ENCODE data around the gene GNAQ. TPM values are rescaled to one million over a fixed set of nuclear protein-coding genes. Genes with fewer than 3 reads are reported as not detected.

GNAQ gene
- total RNA-seq (2016; rRNA removed; fragmentation: Illumina TruSeq; extraction: Trizol): 17.7 and 21.1 TPM in 2 replicates
- 3.9 TPM in 2 replicates for total RNA-seq (2016; cell fraction: cytosol; rRNA removed; fragmentation: Illumina TruSeq; extraction: Trizol; ENCODE audit: low read depth)
- 16.0 and 22.9 TPM in 2 replicates for total RNA-seq (2016; cell fraction: insoluble cytoplasmic fraction; rRNA removed; fragmentation: Illumina TruSeq; extraction: Trizol)
- total RNA-seq (2016; cell fraction: membrane; rRNA removed; fragmentation: Illumina TruSeq; extraction: Trizol): 9.6 and 12.7 TPM in 2 replicates
- 15.9 and 16.4 TPM in 2 replicates for total RNA-seq (2016; cell fraction: nucleus; rRNA removed; fragmentation: Illumina TruSeq; extraction: Trizol)
- polyA plus RNA-seq (2011; rRNA removed): 12.1 and 16.5 TPM in 2 replicates
- polyA plus RNA-seq (2011; cell fraction: cytosol; rRNA removed): 6.6 and 12.2 TPM in 2 replicates
- 11.5 and 15.2 TPM in 2 replicates for polyA plus RNA-seq (2011; cell fraction: nucleus; rRNA removed)
- polyA plus RNA-seq (2012): 13.3 and 16.7 TPM in 2 replicates
- polyA plus RNA-seq (2016; cell fraction: cytosol; fragmentation: Illumina TruSeq; extraction: Trizol; ENCODE audit: low read depth): 0.83 and 1.0 TPM in 2 replicates
- polyA plus RNA-seq (2016; cell fraction: insoluble cytoplasmic fraction; fragmentation: Illumina TruSeq; extraction: Trizol; ENCODE audit: low read depth): 19.8 and 20.8 TPM in 2 replicates
- polyA plus RNA-seq (2016; cell fraction: membrane; fragmentation: Illumina TruSeq; extraction: Trizol; ENCODE audit: low read depth): 6.1 and 6.3 TPM in 2 replicates
- polyA plus RNA-seq (2016; cell fraction: nucleus; fragmentation: Illumina TruSeq; extraction: Trizol; ENCODE audit: insufficient read depth, low read depth): 13.6 and 15.9 TPM in 2 replicates
- polyA minus RNA-seq (2011; rRNA and poly(A)+ RNA removed; ENCODE audit: low replicate concordance): 9.6 and 14.4 TPM in 2 replicates
- 18.0 and 30.7 TPM in 2 replicates for polyA minus RNA-seq (2011; cell fraction: cytosol; rRNA and poly(A)+ RNA removed)
- 19.4 and 24.0 TPM in 2 replicates for polyA minus RNA-seq (2011; cell fraction: nucleus; rRNA and poly(A)+ RNA removed)
- percentile 84 among the genes with signal in this experiment for Bru-seq, nascent RNA
- BruChase-seq, experiment 1, labeled RNA remaining after a 6-hour chase: percentile 75 among the genes with signal in this experiment
- percentile 73 among the genes with signal in this experiment for BruChase-seq, experiment 2, labeled RNA remaining after a 2-hour chase
- long read RNA-seq, experiment 1, partial matches to known transcripts: 1 of 6 reads
- long read RNA-seq, experiment 1, other reads (novel, unspliced or antisense): 5 of 6 reads
- long read RNA-seq, experiment 2, partial matches to known transcripts: 0 of 45 reads
- long read RNA-seq, experiment 2, other reads (novel, unspliced or antisense): 45 of 45 reads

DNA sequence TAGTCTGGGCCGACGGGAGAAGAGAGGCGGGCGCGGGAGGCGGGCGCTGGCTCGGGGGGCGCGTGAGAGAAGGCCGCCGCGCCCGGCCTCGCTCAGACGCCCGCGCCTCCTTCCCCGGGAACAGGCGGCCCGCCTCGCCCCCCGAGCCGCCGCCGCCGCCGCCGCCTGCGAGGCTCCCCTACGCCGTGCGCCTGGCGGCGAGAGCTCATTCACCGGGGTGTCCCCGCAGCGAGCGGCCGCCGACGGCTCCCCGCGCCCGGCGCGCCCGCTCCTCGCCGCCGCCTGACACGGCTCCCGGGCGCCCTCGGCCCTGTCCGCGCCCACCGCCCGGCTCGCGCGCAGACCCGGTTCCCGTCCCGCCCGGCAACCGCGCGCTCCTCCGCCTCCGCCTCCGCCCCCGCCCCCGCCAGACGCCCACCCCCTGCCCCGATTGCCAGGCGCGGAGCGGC lies at the start of gene GNAQ:
GNAQ (minus strand) TSS at position 368 of the 449 bp plus-strand sequence. CDS start 576 bp downstream, outside the sequence.
- in situ Hi-C loops (cut with HindIII; ENCODE audit: extremely low pct_ligation_motif_present, low pct_unique_long_range_greater_than_20kb) (loop anchor here (5.0 to 10.0 kb wide), 2 partner anchors 44 to 183 kb away; no protein-coding TSS in a partner anchor), intact Hi-C loops (cut with micrococcal nuclease; ENCODE audit: unreplicated experiment) (loop anchor here (2.0 to 10.0 kb wide), 4 partner anchors 203 to 279 kb away; partner anchors contain the start of gene PSAT1)
- Histone ChIP-seq H3K9ac (ENCODE audit: insufficient read depth, low read depth, low read length) (peak within 1 kb of the TSS; percentile 81), H4K20me1 (ENCODE audit: insufficient read depth, low read length) (0 out of 2 replicates have a peak, but pooled peaks cover 5% of the 10 kb centered on the region), H2AFZ (ENCODE audit: low read length) (peak within 1 kb of the TSS; percentile 81), H3K27ac (ENCODE audit: extremely low read length, insufficient read depth, low read length) (peak within 1 kb of the TSS; percentile 78), H3K4me2 (ENCODE audit: low read depth, low read length) (peak within 1 kb of the TSS; percentile 91), H3K4me1 (ENCODE audit: insufficient read depth, low read length) (peaks cover 50% of the 10 kb centered on the region), H3K79me2 (ENCODE audit: insufficient read depth, low read length) (peaks cover 45% of the 10 kb centered on the region), H3K4me3 (replicated peaks in 1 of 3; ENCODE audit: insufficient read depth in 1 of 3, low read depth in 2 of 3, low read length in 3 of 3) (peak within 1 kb of the TSS; percentile 87 to 93 (median 89)), H3K36me3 (replicated peaks in 1 of 2; ENCODE audit: control insufficient read depth in 1 of 2, insufficient read depth in 2 of 2, low read length in 2 of 2) (no peaks in the 10 kb centered on the region), H3K27me3 (ENCODE audit: control insufficient read depth in 1 of 2, insufficient read depth in 2 of 2, low read length in 2 of 2) (no peaks in the 10 kb centered on the region), H3K9me3 (ENCODE audit: low read length) (no peaks in the 10 kb centered on the region)
- BruUV-seq (replicated peaks): no TSS peak
- CTCF ChIA-PET (ENCODE audit: low intra/inter-chr PET ratio, low total read pairs): no interaction called here
- ATAC-seq (peak; percentile 44), FAIRE-seq (no peak), DNase-seq (ENCODE audit: low spot score) (no peak)
- POLR2A ChIA-PET: no interaction called here
- WGBS (ENCODE audit: low lambda C conversion rate): 23% methylated on average over 8 of the region's 79 CpGs
- TF ChIP-seq DBP (CRISPR knock-in tag; IDR thresholded peaks at IDR 0.05; ENCODE audit: not compliant biosample characterization) (no peak), ZNF777 (CRISPR knock-in tag; IDR thresholded peaks at IDR 0.05) (peak; percentile 4; the same call in 1 of the 2 replicates), ATF7-NPFF (CRISPR knock-in tag; IDR thresholded peaks at IDR 0.05; ENCODE audit: low read depth) (0 out of 2 replicates have a peak, but pooled peaks have one; percentile 9), ZNF12 (CRISPR knock-in tag; IDR thresholded peaks at IDR 0.05) (no peak), ZNF446 (CRISPR knock-in tag; IDR thresholded peaks at IDR 0.05) (0 out of 2 replicates have a peak, but pooled peaks have one; percentile 4), HDAC6 (IDR thresholded peaks at IDR 0.05; ENCODE audit: low read depth, low read length) (no peak), U2AF2 (IDR thresholded peaks at IDR 0.05; ENCODE audit: low read depth, low read length) (no peak), ZFAT (CRISPR knock-in tag; conservative IDR thresholded peaks at IDR 0.05) (no peak), ZNF496 (CRISPR knock-in tag; IDR thresholded peaks at IDR 0.05; ENCODE audit: insufficient replicate concordance) (no peak), ZNF44 (CRISPR knock-in tag; IDR thresholded peaks at IDR 0.05) (no peak), ZNF33A (CRISPR knock-in tag; IDR thresholded peaks at IDR 0.05; ENCODE audit: borderline replicate concordance) (no peak), GABPB1 (CRISPR knock-in tag; IDR thresholded peaks at IDR 0.05) (0 out of 2 replicates have a peak, but pooled peaks have one; percentile 9), DR1 (CRISPR knock-in tag; IDR thresholded peaks at IDR 0.05) (no peak), CCDC6 (CRISPR knock-in tag; IDR thresholded peaks at IDR 0.05) (peak; percentile 69; the same call in 1 of the 2 replicates), MYC (CRISPR knock-in tag; IDR thresholded peaks at IDR 0.05; ENCODE audit: borderline replicate concordance) (no peak), ZFX (CRISPR knock-in tag; IDR thresholded peaks at IDR 0.05; ENCODE audit: low read depth) (0 out of 2 replicates have a peak, but pooled peaks have one; percentile 5)
- TF ChIP-seq, protein P1, sequence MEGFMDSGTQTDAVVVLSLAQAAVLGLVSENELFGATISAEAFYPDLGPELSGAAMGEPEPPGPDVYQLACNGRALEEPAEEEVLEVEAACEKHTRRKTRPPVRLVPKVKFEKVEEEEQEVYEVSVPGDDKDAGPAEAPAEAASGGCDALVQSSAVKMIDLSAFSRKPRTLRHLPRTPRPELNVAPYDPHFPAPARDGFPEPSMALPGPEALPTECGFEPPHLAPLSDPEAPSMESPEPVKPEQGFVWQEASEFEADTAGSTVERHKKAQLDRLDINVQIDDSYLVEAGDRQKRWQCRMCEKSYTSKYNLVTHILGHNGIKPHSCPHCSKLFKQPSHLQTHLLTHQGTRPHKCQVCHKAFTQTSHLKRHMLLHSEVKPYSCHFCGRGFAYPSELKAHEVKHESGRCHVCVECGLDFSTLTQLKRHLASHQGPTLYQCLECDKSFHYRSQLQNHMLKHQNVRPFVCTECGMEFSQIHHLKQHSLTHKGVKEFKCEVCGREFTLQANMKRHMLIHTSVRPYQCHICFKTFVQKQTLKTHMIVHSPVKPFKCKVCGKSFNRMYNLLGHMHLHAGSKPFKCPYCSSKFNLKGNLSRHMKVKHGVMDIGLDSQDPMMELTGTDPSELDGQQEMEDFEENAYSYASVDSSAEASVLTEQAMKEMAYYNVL (CRISPR knock-in tag; IDR thresholded peaks at IDR 0.05; ENCODE audit: borderline replicate concordance): no peak

Measured in HepG2 (cell line).